T-cell (primary cell): Measurements from ENCODE around the gene ZNF804B. TPM values are rescaled to one million over a fixed set of nuclear protein-coding genes. Genes with fewer than 3 reads are reported as not detected.

Experiments
- ATAC-seq, 4 experiments: fragments of 200-7000 bp in 3 of 4; fragments of 150-1000 bp in 1 of 4; cut with Tn5 transposase; replicated peaks in 1 of 4; 1 replicate in 3 of 4; 2 replicates in 1 of 4; pipeline ENCODE4 v1.10.0; 2021; ENCODE audit warnings: moderate library complexity in 3 of 4, mild to moderate bottlenecking in 2 of 4, moderate number of reproducible peaks in 1 of 4
- CTCF ChIA-PET, 2 donors: fragments of 300-600 bp; sonication (Branson Sonifier 250); formaldehyde crosslinking; loops; one replicate each; lab custom pipeline; 2022; ENCODE audit warnings: antibody characterized with exemption in 2 of 2; lab: Charles Lee
- POLR2A ChIA-PET, 2 donors: fragments of 300-600 bp; sonication (Branson Sonifier 250); formaldehyde crosslinking; loops; one replicate each; lab custom pipeline; 2022; ENCODE audit warnings: antibody characterized with exemption in 2 of 2; lab: Charles Lee
- DNase-seq, 35 experiments: peaks; one replicate each; pipeline versions ENCODE4 v3.0.0 to v3.0.0-alpha.2; 2013 to 2023
- H3K27ac ChIP-seq: one replicate; pipeline ENCODE4 v1.5.1; 2013; ENCODE audit warnings: low read length
- H3K27me3 ChIP-seq, 2 experiments: replicated peaks in 1 of 2; 1 replicate in 1 of 2; 2 replicates in 1 of 2; pipeline versions ENCODE4 v1.6.1 to v1.7.0; 2013; ENCODE audit warnings: low read length in 1 of 2, mixed read lengths in 1 of 2; ENCODE audit not compliant: control insufficient read depth in 2 of 2, insufficient read depth in 2 of 2; ENCODE audit errors: extremely low read depth in 1 of 2
- H3K36me3 ChIP-seq, 2 donors: 1 replicate in 1 of 2; 2 replicates in 1 of 2; pipeline versions ENCODE4 v1.6.1 to v1.7.0; 2013; ENCODE audit warnings: low read length in 1 of 2; ENCODE audit not compliant: control insufficient read depth in 2 of 2, insufficient read depth in 1 of 2; ENCODE audit errors: extremely low read depth in 1 of 2
- H3K4me1 ChIP-seq, 2 experiments: 1 replicate in 1 of 2; 2 replicates in 1 of 2; pipeline versions ENCODE4 v1.6.1 to v1.7.0; 2013; ENCODE audit warnings: low read length in 2 of 2, mixed read lengths in 1 of 2; ENCODE audit not compliant: insufficient read depth in 2 of 2, control insufficient read depth in 1 of 2; ENCODE audit errors: extremely low read depth in 1 of 2
- H3K4me3 ChIP-seq, 2 donors: 1 replicate in 1 of 2; 2 replicates in 1 of 2; pipeline versions ENCODE4 v1.5.1 to v1.7.0; 2013; ENCODE audit warnings: mild to moderate bottlenecking in 2 of 2, low read length in 1 of 2, moderate library complexity in 1 of 2; ENCODE audit not compliant: control insufficient read depth in 1 of 2; ENCODE audit errors: extremely low read depth in 1 of 2
- H3K9me3 ChIP-seq: 2 replicates; pipeline ENCODE4 v1.7.0; 2013
- H3K27ac Mint-ChIP-seq, 2 donors: one replicate each; pipeline ENCODE4 v1.8.0; 2020 to 2021; ENCODE audit warnings: mild to moderate bottlenecking in 2 of 2, mixed read lengths in 2 of 2
- H3K27me3 Mint-ChIP-seq, 2 donors: one replicate each; pipeline ENCODE4 v1.8.0; 2021 to 2022; ENCODE audit warnings: mixed read lengths in 2 of 2
- H3K36me3 Mint-ChIP-seq: one replicate; pipeline ENCODE4 v1.8.0; 2021; ENCODE audit warnings: mixed read lengths
- H3K4me1 Mint-ChIP-seq, 3 donors: one replicate each; pipeline ENCODE4 v1.8.0; 2020 to 2022; ENCODE audit warnings: mixed read lengths in 3 of 3, mild to moderate bottlenecking in 1 of 3
- H3K4me3 Mint-ChIP-seq, 3 donors: one replicate each; pipeline ENCODE4 v1.8.0; 2020 to 2022; ENCODE audit warnings: mild to moderate bottlenecking in 3 of 3, mixed read lengths in 3 of 3, moderate library complexity in 3 of 3
- H3K9me3 Mint-ChIP-seq, 3 donors: one replicate each; pipeline ENCODE4 v1.8.0; 2020 to 2022; ENCODE audit warnings: mixed read lengths in 3 of 3
- WGBS: methylation state at CpG from one replicate; pipeline ENCODE4 v1.1.5; 2013; ENCODE audit warnings: missing lambda C conversion rate; ENCODE audit not compliant: insufficient coverage; 5-methylcytosine and 5-hydroxymethylcytosine counted together
- total RNA-seq, 35 experiments: library from RNA in 6 of 35; stranded (reverse) in 6 of 35; fragments of 120-200 nt in 1 of 35; gene quantifications; one replicate each; pipeline versions ENCODE4 v1.2.1 to v1.2.4 and lab custom pipeline; 2013 to 2026

ZNF804B gene
- total RNA-seq, 5 donors from 2014 or later (not counting 1 experiment from before 2014, with no cell fraction given) = not detected

- Histone ChIP-seq H3K4me3 (no peak overlapping the region), H3K27ac (no peak overlapping the region), H3K36me3 (no peaks in the 10 kb centered on the region), H3K4me1 (no peaks in the 10 kb centered on the region), H3K27me3 (no peaks in the 10 kb centered on the region), H3K9me3 (no peaks in the 10 kb centered on the region)
- Mint-ChIP-seq H3K27me3 (peaks cover 0 to 5% of the 10 kb centered on the region in 2 donors), H3K36me3 (no peaks in the 10 kb centered on the region), H3K27ac (no peak overlapping the region), H3K4me1 (no peaks in the 10 kb centered on the region), H3K9me3 (peaks cover 0 to 4% (median 4%) of the 10 kb centered on the region in 3 donors), H3K4me3 (no peak overlapping the region)
- CTCF ChIA-PET = no interaction called here
- POLR2A ChIA-PET = no interaction called here
- no CpG with 5 or more reads among the region's 3 CpGs for WGBS
- ATAC-seq = no peak
- DNase-seq = no peak
Observed at GRCh38 chr7:88888684-88889083, 129.2 kb downstream of the ZNF804B start.

- ChIA-PET CTCF (interaction anchor here in 1 of 2 donors (0.6 kb wide), 1 partner anchor 708 kb away, joined by 3 read pairs; no protein-coding TSS in a partner anchor), POLR2A (no interaction called here)
- peaks cover 0 to 7% (median 0%) of the 10 kb centered on the region in 3 donors for H3K9me3 Mint-ChIP-seq
- no peaks in the 10 kb centered on the region for H3K4me1 ChIP-seq
- WGBS = no CpG with 5 or more reads among the region's 2 CpGs
- H3K4me3 ChIP-seq = no peak overlapping the region
- DNase-seq (no peak), ATAC-seq (no peak)
- H3K27me3 ChIP-seq = no peaks in the 10 kb centered on the region
- no peak overlapping the region for H3K27ac Mint-ChIP-seq
- H3K27me3 Mint-ChIP-seq = no peaks in the 10 kb centered on the region
- H3K9me3 ChIP-seq = no peaks in the 10 kb centered on the region
- H3K27ac ChIP-seq = no peak overlapping the region
- H3K36me3 Mint-ChIP-seq = no peaks in the 10 kb centered on the region
- H3K4me3 Mint-ChIP-seq = no peak overlapping the region
- no peaks in the 10 kb centered on the region for H3K36me3 ChIP-seq
- H3K4me1 Mint-ChIP-seq = no peaks in the 10 kb centered on the region
Observed at GRCh38 chr7:88910516-88910915, 151.0 kb downstream of the ZNF804B start.

- Histone ChIP-seq H3K36me3 (no peaks in the 10 kb centered on the region), H3K27me3 (no peaks in the 10 kb centered on the region), H3K9me3 (no peaks in the 10 kb centered on the region), H3K27ac (no peak overlapping the region), H3K4me1 (no peaks in the 10 kb centered on the region), H3K4me3 (no peak overlapping the region)
- Mint-ChIP-seq H3K36me3 (no peaks in the 10 kb centered on the region), H3K4me1 (no peaks in the 10 kb centered on the region), H3K27ac (no peak overlapping the region), H3K9me3 (no peaks in the 10 kb centered on the region), H3K4me3 (no peak overlapping the region), H3K27me3 (no peaks in the 10 kb centered on the region)
- DNase-seq = no peak
- POLR2A ChIA-PET = interaction anchor here in 1 of 2 donors (0.9 kb wide), 1 partner anchor 178 kb away, joined by 5 read pairs; no protein-coding TSS in a partner anchor
- no peak for ATAC-seq
- WGBS = no CpG with 5 or more reads among the region's 2 CpGs
- CTCF ChIA-PET = no interaction called here
Observed at GRCh38 chr7:88912852-88913251, 153.4 kb downstream of the ZNF804B start.

GRCh38 chr7:88915615-88916014, 156.1 kb downstream of the ZNF804B start:
- Mint-ChIP-seq H3K27me3 (no peaks in the 10 kb centered on the region), H3K36me3 (no peaks in the 10 kb centered on the region), H3K4me3 (no peak overlapping the region), H3K27ac (no peak overlapping the region), H3K9me3 (no peaks in the 10 kb centered on the region), H3K4me1 (no peaks in the 10 kb centered on the region)
- no peak overlapping the region for H3K4me3 ChIP-seq
- DNase-seq (no peak), ATAC-seq (no peak)
- H3K27ac ChIP-seq = no peak overlapping the region
- no peaks in the 10 kb centered on the region for H3K9me3 ChIP-seq
- no peaks in the 10 kb centered on the region for H3K4me1 ChIP-seq
- ChIA-PET POLR2A (no interaction called here), CTCF (no interaction called here)
- H3K36me3 ChIP-seq = no peaks in the 10 kb centered on the region
- no peaks in the 10 kb centered on the region for H3K27me3 ChIP-seq

GRCh38 chr7:88919478-88920131, 160.1 kb downstream of the ZNF804B start:
- ATAC-seq = no peak
- Histone ChIP-seq H3K4me3 (no peak overlapping the region), H3K36me3 (no peaks in the 10 kb centered on the region), H3K27ac (no peak overlapping the region), H3K27me3 (no peaks in the 10 kb centered on the region), H3K4me1 (no peaks in the 10 kb centered on the region), H3K9me3 (no peaks in the 10 kb centered on the region)
- H3K27me3 Mint-ChIP-seq = no peaks in the 10 kb centered on the region
- ChIA-PET CTCF (no interaction called here), POLR2A (no interaction called here)
- H3K9me3 Mint-ChIP-seq = no peaks in the 10 kb centered on the region
- WGBS = no CpG with 5 or more reads among the region's 4 CpGs
- H3K36me3 Mint-ChIP-seq = no peaks in the 10 kb centered on the region
- H3K27ac Mint-ChIP-seq = no peak overlapping the region
- no peak for DNase-seq
- H3K4me3 Mint-ChIP-seq = no peak overlapping the region
- no peaks in the 10 kb centered on the region for H3K4me1 Mint-ChIP-seq

GRCh38 chr7:88922944-88923343, 163.4 kb downstream of the ZNF804B start:
- no peak overlapping the region for H3K4me3 Mint-ChIP-seq
- ChIA-PET POLR2A (no interaction called here), CTCF (no interaction called here)
- no peak for ATAC-seq
- H3K4me3 ChIP-seq = no peak overlapping the region
- no peaks in the 10 kb centered on the region for H3K4me1 Mint-ChIP-seq
- H3K36me3 Mint-ChIP-seq = no peaks in the 10 kb centered on the region
- H3K9me3 ChIP-seq = no peaks in the 10 kb centered on the region
- H3K4me1 ChIP-seq = no peaks in the 10 kb centered on the region
- no peaks in the 10 kb centered on the region for H3K36me3 ChIP-seq
- no peaks in the 10 kb centered on the region for H3K9me3 Mint-ChIP-seq
- no peaks in the 10 kb centered on the region for H3K27me3 ChIP-seq
- no peaks in the 10 kb centered on the region for H3K27me3 Mint-ChIP-seq
- H3K27ac Mint-ChIP-seq = no peak overlapping the region
- no peak overlapping the region for H3K27ac ChIP-seq
- no peak for DNase-seq
- no CpG with 5 or more reads among the region's 2 CpGs for WGBS
